HG02798 (cell line): ENCODE results near the gene NACAD.
"Not testable (repeated sequence)": the region's sequence is repeated elsewhere in the genome, so short reads cannot be mapped to it uniquely, and the experiment has no call there.

Experiments used
- ATAC-seq: cut with Tn5 transposase; IDR thresholded peaks from one replicate; pipeline ENCODE4 v1.9.1; 2021; ENCODE audit warnings: mild to moderate bottlenecking; ENCODE audit not compliant: unreplicated experiment, poor library complexity

The NACAD gene

GRCh38 chr7:45061806-45062425 is 26.9 kb downstream of the NACAD start:
- no peak for ATAC-seq

- no peak for ATAC-seq
Observed at GRCh38 chr7:45061352-45061751, 27.4 kb downstream of the NACAD start.

GRCh38 chr7:45060295-45060694 is 28.5 kb downstream of the NACAD start:
- no peak for ATAC-seq

- no peak for ATAC-seq
Observed at GRCh38 chr7:45057878-45058277, 30.9 kb downstream of the NACAD start.

GRCh38 chr7:45055594-45056219 is 33.1 kb downstream of the NACAD start:
- no peak for ATAC-seq

- ATAC-seq = no peak
Observed at GRCh38 chr7:45055016-45055415, 33.8 kb downstream of the NACAD start.

- ATAC-seq = no peak
Observed at GRCh38 chr7:45054442-45054841, 34.3 kb downstream of the NACAD start.

- no peak for ATAC-seq
Observed at GRCh38 chr7:45053941-45054340, 34.8 kb downstream of the NACAD start.

- ATAC-seq = no peak
Observed at GRCh38 chr7:45053401-45053800, 35.4 kb downstream of the NACAD start.

GRCh38 chr7:45052011-45052410 is 36.8 kb downstream of the NACAD start:
- ATAC-seq = no peak

- no peak for ATAC-seq
Observed at GRCh38 chr7:45050198-45050597, 38.6 kb downstream of the NACAD start.

- no peak for ATAC-seq
Observed at GRCh38 chr7:45048748-45049147, 40.0 kb downstream of the NACAD start.

GRCh38 chr7:45044338-45044737 is 44.4 kb downstream of the NACAD start:
- no peak for ATAC-seq

GRCh38 chr7:45039106-45039505 is 49.7 kb downstream of the NACAD start:
- ATAC-seq = no peak

GRCh38 chr7:45037876-45038275 is 50.9 kb downstream of the NACAD start:
- no peak for ATAC-seq

GRCh38 chr7:45036796-45037195 is 52.0 kb downstream of the NACAD start:
- no peak for ATAC-seq

GRCh38 chr7:45036317-45036716 is 52.5 kb downstream of the NACAD start:
- no peak for ATAC-seq

- ATAC-seq = no peak
Observed at GRCh38 chr7:45035893-45036292, 52.9 kb downstream of the NACAD start.

- no peak for ATAC-seq
Observed at GRCh38 chr7:45035371-45035770, 53.4 kb downstream of the NACAD start.

GRCh38 chr7:45034710-45035109 is 54.1 kb downstream of the NACAD start:
- ATAC-seq = not testable (repeated sequence)

- no peak for ATAC-seq
Observed at GRCh38 chr7:45033931-45034290, 54.9 kb downstream of the NACAD start.

GRCh38 chr7:45033261-45033930 is 55.4 kb downstream of the NACAD start:
- ATAC-seq = no peak
